ENCODE measurements around the gene WASHC3.
A peak's percentile ranks its signal among the peaks of the same experiment; 100 is the strongest.
"Not testable (repeated sequence)": the region's sequence is repeated elsewhere in the genome, so short reads cannot be mapped to it uniquely, and the experiment has no call there.

WASHC3 gene

GRCh38 chr12:102050660-102051430, 10.9 kb downstream of the WASHC3 start:
- DNase-seq (ENCODE audit: low read depth in 2 of 2), result no peak

GRCh38 chr12:102043928-102044327, 17.9 kb downstream of the WASHC3 start:
- DNase-seq (ENCODE audit: low read depth in 2 of 2), result no peak

GRCh38 chr12:102033991-102034745, 27.6 kb downstream of the WASHC3 start:
- peak in 1 of 2 experiments; percentile 1 for DNase-seq (ENCODE audit: low read depth in 2 of 2)

GRCh38 chr12:102031852-102032251, 29.9 kb downstream of the WASHC3 start:
- DNase-seq (ENCODE audit: low read depth in 2 of 2), result no peak

DNA sequence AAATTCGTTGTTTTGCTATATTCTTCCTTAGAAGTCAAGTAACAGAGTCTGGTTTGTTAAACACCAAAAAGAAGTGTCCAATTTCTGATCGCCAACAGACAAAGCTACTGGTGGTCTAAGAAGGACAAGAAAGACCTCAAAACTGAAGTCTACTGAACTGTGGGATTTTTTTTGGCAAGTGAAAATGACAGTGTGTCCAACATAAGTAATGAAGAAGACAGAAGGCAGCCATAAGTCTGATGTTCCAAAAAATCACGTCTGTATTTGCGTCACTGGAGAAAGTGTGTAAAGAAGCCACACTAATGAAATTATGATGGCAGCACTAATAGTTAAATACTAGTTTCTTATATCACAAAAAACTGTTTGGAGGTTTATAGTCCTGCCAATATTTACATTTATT, 32.6 kb downstream of the WASHC3 start:
- no peak for DNase-seq (ENCODE audit: low read depth in 2 of 2)

DNA sequence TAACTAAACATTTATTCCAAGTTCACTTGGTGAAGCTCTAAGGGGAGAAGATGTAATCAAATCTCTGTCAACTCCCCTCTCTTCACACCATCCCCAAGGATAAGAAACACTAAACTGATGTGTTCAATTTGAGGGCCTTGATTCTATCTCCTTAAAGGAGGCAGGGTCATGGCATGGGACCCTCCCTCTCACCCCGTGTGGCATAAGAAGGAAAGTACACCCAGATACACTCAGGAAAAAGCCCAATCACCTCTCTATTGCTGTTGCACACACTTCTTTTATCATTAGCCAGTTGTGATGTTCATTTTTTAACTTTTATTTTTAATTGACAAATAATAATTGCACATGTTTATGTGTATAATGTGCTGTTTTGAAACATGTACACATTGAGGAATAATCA, 35.1 kb downstream of the WASHC3 start:
- DNase-seq (ENCODE audit: low read depth in 2 of 2), result no peak

- no peak for DNase-seq (ENCODE audit: low read depth in 2 of 2)
Measured at GRCh38 chr12:102024765-102025164, 37.0 kb downstream of the WASHC3 start.

- peak; percentile 12 to 25 for DNase-seq (ENCODE audit: low read depth in 2 of 2)
Measured at GRCh38 chr12:102023343-102023930, 38.4 kb downstream of the WASHC3 start.

- no peak for DNase-seq (ENCODE audit: low read depth in 2 of 2)
Measured at GRCh38 chr12:102022286-102022685, 39.5 kb downstream of the WASHC3 start.

DNA sequence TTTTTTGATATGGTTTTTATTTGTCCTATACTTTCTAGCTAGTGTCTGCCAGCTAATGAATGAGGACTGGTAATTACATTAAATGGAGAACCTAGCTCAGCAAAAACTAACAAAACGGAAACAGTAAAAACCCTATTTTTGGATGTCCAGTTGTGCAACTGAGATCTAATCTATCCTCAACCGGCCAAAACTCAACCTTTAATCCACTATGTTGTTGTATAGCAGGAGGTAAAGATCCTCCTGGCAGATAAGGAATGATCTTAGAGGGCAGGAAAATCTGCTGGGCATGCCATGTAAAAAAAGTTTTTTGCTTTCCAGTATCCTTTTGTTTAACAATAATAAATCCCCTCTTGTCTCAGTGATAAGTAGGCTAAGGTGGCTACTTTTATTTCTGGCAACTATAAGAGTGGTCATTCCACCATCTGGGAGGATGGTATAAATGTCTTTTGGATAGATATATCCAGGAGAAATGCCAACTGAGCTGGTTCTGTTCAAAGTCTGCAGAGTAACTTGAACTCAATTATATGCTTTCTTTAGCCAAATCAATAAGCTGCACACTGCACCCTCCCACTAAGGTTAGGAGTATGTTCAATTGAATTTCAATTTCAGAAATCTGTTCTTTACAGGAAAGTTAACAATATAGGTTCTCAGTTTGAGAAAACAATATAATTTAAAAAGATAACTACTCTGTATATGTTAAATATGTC, 40.1 kb downstream of the WASHC3 start:
- DNase-seq (ENCODE audit: low read depth in 2 of 2), result no peak

- not testable (repeated sequence) for DNase-seq (ENCODE audit: low read depth in 2 of 2)
Measured at GRCh38 chr12:102018607-102019006, 43.2 kb downstream of the WASHC3 start.

DNA sequence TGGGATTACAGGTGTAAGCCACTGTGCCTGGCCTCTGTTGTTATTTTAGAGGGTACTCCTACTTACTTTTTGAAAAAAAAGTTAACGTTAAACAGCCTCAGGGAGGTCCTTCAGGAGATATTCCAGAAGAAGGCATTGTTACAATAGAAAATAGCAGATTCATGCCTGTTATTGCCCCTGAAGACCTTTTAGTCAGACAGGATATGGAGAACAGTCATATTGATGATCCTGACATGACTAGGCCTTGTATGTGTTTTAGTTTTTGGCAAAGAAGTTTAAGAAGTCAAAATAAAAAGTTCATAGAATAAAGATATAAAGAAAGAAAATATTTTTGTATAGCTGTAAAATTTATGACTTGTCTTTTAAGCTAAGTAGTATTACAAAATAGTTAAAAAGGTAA, 45.3 kb downstream of the WASHC3 start:
- DNase-seq (ENCODE audit: low read depth in 2 of 2), result no peak

GRCh38 chr12:102010265-102010994, 51.4 kb downstream of the WASHC3 start:
- DNase-seq (ENCODE audit: low read depth in 2 of 2), result no peak

DNA sequence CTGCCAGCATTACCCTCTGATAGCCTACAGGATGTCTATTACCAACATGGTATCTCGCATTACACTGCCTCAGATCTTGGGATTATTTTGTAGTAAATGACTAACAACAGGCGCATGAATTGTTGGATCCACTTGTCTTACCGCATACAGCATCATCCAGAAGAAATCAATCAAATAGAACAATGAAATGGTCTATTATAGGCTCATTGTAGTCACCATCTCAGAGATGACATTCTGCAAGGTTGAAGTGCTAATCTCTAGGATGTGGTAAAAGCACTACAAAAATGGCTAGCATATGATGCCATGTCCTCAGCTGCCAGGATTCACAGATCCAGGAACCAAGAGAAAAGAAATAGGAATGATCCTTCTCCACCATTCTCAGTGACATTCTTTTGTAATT, 52.0 kb downstream of the WASHC3 start:
- DNase-seq (ENCODE audit: low read depth in 2 of 2), result no peak

DNA sequence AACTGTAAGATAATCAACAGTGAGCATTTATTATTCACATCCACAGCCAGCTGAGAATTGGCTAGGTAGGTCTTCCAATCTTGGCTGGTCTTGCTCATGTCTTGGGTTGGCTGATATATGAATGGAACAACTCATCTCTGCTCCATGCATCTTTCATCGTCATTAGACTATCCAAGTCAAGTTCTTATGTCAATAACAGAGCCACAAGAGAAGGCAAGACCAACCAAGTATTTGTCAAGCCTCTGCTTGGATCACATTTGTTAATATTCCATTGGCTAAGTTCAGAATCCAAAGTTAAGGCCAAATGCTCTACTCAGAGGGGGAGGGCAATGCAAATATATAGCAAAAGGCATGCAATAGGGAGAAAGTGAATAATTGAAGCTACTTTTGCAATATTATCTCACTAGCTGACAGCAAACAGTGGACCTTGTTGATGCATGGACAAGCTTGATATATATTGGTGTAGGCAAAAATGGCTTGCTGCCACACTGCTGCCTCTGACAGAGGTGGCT, 53.1 kb downstream of the WASHC3 start:
- DNase-seq (ENCODE audit: low read depth in 2 of 2), result no peak

DNA sequence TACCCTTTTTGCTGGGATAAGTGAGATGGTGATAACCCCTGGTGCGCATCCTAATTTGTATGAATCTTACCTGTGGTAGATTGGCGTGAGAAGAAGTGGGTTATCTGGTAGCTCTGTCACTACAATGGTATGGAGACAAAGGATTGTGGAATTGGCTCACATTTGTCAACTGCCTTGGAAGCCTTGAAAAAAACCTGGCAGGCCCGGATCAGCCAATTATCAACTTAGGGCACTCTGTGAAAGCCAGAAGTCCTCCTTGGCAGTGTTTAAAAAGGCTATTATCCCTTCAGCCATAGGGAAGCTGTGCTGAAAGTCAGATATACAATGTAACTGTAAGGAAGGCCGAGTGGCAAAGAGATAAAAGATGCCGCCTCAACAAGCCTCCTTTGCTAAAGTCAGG, 56.5 kb downstream of the WASHC3 start:
- no peak for DNase-seq (ENCODE audit: low read depth in 2 of 2)

DNA sequence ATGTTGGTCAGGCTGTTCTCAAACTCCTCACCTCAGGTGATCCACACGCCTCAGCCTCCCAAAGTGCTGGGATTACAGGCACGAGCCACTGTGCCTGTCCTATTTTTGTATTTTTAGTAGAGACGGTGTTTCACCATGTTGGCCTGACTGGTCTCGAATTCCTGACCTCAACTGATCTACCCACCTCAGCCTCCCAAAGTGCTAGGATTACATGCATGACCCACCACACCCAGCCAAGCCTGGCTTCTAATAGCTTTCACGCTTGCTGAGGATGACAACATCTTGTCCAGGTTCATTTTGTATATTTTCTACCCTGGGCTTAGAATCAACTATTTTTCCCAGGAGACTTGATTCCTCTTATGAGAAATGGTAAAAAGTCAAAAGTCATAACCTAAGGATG, 64.7 kb downstream of the WASHC3 start:
- no peak for DNase-seq (ENCODE audit: low read depth in 2 of 2)

DNA sequence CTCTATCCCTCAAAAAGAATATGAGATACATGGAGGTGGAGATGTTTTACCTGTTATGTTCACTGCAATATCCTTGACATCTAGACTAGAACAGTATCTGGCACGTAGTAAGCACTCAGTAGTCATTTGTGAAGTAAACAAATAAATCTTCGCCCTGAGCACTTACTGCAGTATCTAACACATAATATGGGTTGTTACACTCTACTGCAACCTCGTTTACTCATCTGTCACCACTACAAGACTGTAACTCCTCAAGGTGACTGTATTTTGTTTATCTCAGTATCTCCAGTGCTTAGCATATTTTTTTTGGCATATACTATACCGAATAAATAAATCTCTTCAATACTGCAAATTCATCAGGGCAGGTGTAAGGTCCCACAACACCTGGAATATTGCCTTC, 66.1 kb downstream of the WASHC3 start:
- no peak for DNase-seq (ENCODE audit: low read depth in 2 of 2)

DNA sequence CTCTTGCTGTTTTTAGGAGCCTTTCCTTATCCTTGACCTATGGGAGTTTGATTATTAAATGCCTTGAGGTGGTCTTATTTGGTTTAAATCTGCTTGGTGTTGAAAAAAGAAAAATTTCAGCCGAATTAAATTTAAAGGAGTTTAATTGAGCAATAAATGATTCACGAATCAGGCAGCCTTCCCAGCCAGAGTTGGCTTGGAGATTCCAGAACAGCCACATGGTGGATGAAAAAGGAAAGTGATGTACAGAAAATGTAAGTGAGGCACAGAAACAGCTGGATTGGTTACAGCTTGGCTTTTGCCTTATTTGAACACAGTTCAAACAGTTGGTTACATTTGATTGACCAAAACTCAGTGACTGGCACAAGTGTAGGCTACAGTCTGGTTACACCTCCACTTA, 69.7 kb downstream of the WASHC3 start:
- DNase-seq (ENCODE audit: low read depth in 2 of 2), result peak in 1 of 2 experiments; percentile 0

- DNase-seq (ENCODE audit: low read depth in 2 of 2), result no peak
Measured at GRCh38 chr12:101982307-101982706, 79.5 kb downstream of the WASHC3 start.

DNA sequence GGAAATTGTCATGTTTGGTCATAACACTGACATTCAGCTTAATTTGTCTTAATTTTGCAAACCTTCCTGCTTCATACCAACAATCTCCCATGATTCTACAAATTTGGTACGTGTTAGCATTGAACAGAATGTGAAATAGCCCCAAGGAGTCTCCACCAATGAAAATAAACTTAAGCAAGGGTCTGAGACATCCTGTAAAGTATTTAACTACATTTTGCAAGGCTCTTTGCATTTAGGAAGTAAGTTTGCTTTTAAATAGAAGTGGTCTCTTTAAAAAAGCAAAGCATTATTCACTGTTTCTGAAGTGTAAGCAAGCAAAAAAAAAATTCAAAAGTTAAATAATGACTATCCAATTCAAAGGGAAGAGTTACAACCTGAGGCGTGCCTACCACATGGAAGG, 79.9 kb downstream of the WASHC3 start:
- no peak for DNase-seq (ENCODE audit: low read depth in 2 of 2)
